ENCODE results near the gene RNF14.

Gene RNF14

GRCh38 chr5:141945511-141946051, 23.3 kb upstream of the RNF14 start:
- in situ Hi-C loops (cut with MboI; ENCODE audit: low sequenced_read_pairs) = no loop called here

- in situ Hi-C loops (cut with MboI; ENCODE audit: low sequenced_read_pairs) = no loop called here
Measured at GRCh38 chr5:141947316-141947715, 21.6 kb upstream of the RNF14 start.

- in situ Hi-C loops (cut with MboI; ENCODE audit: low sequenced_read_pairs) = no loop called here
Measured at GRCh38 chr5:141948812-141949211, 20.1 kb upstream of the RNF14 start.

- in situ Hi-C loops (cut with MboI; ENCODE audit: low sequenced_read_pairs) = no loop called here
Measured at GRCh38 chr5:141949511-141949910, 19.4 kb upstream of the RNF14 start.

- in situ Hi-C loops (cut with MboI; ENCODE audit: low sequenced_read_pairs) = no loop called here
Measured at GRCh38 chr5:141950207-141951005, 18.5 kb upstream of the RNF14 start.

- in situ Hi-C loops (cut with MboI; ENCODE audit: low sequenced_read_pairs) = no loop called here
Measured at GRCh38 chr5:141951332-141951781, 17.5 kb upstream of the RNF14 start.

GRCh38 chr5:141952020-141952419, 16.9 kb upstream of the RNF14 start:
- in situ Hi-C loops (cut with MboI; ENCODE audit: low sequenced_read_pairs) = no loop called here

- in situ Hi-C loops (cut with MboI; ENCODE audit: low sequenced_read_pairs) = no loop called here
Measured at GRCh38 chr5:141954194-141954593, 14.7 kb upstream of the RNF14 start.

GRCh38 chr5:141957367-141957996, 11.4 kb upstream of the RNF14 start:
- in situ Hi-C loops (cut with MboI; ENCODE audit: low sequenced_read_pairs) = no loop called here

GRCh38 chr5:141958113-141958512, 10.8 kb upstream of the RNF14 start, which contains the start of gene PCDH12:
Gene PCDH12, minus strand, starts transcription at chr5:141958202. Its CDS starts 351 bp downstream, at chr5:141957851.
- in situ Hi-C loops (cut with MboI; ENCODE audit: low sequenced_read_pairs) = no loop called here

- in situ Hi-C loops (cut with MboI; ENCODE audit: low sequenced_read_pairs) = no loop called here
Measured at GRCh38 chr5:141958546-141959172, 10.2 kb upstream of the RNF14 start.

GRCh38 chr5:141960018-141960417, 8.9 kb upstream of the RNF14 start:
- in situ Hi-C loops (cut with MboI; ENCODE audit: low sequenced_read_pairs) = no loop called here

- in situ Hi-C loops (cut with MboI; ENCODE audit: low sequenced_read_pairs) = no loop called here
Measured at GRCh38 chr5:141960449-141961323, 8.2 kb upstream of the RNF14 start.

- in situ Hi-C loops (cut with MboI; ENCODE audit: low sequenced_read_pairs) = no loop called here
Measured at GRCh38 chr5:141961466-141961865, 7.4 kb upstream of the RNF14 start.

- in situ Hi-C loops (cut with MboI; ENCODE audit: low sequenced_read_pairs) = no loop called here
Measured at GRCh38 chr5:141963701-141964100, 5.2 kb upstream of the RNF14 start.

- in situ Hi-C loops (cut with MboI; ENCODE audit: low sequenced_read_pairs) = no loop called here
Measured at GRCh38 chr5:141965071-141965470, 3.8 kb upstream of the RNF14 start.

- in situ Hi-C loops (cut with MboI; ENCODE audit: low sequenced_read_pairs) = no loop called here
Measured at GRCh38 chr5:141966275-141966962, 2.5 kb upstream of the RNF14 start.

GRCh38 chr5:141966963-141967333, 2.0 kb upstream of the RNF14 start:
- in situ Hi-C loops (cut with MboI; ENCODE audit: low sequenced_read_pairs) = no loop called here

- in situ Hi-C loops (cut with MboI; ENCODE audit: low sequenced_read_pairs) = no loop called here
Measured at GRCh38 chr5:141969783-141970771, 1.2 kb downstream of the RNF14 start.

Measured in hTERT RPE-1 (cell line).